Glutamatergic neuron (in vitro differentiated cells): ENCODE results near the gene NEU1. TPM values are rescaled to one million over a fixed set of nuclear protein-coding genes. Genes with fewer than 3 reads are reported as not detected.
"Not testable (repeated sequence)": the region's sequence is repeated elsewhere in the genome, so short reads cannot be mapped to it uniquely, and the experiment has no call there.

Experiments used
- DNase-seq: peaks from one replicate; pipeline ENCODE4 v3.0.0; 2022
- H3K27ac Mint-ChIP-seq: one replicate; pipeline ENCODE4 v1.8.0; 2020; ENCODE audit warnings: mild to moderate bottlenecking, mixed read lengths, inconsistent platforms; ENCODE audit not compliant: unreplicated experiment
- H3K27me3 Mint-ChIP-seq: one replicate; pipeline ENCODE4 v1.8.0; 2020; ENCODE audit warnings: mild to moderate bottlenecking, moderate library complexity, mixed read lengths, inconsistent platforms; ENCODE audit not compliant: unreplicated experiment
- H3K36me3 Mint-ChIP-seq: one replicate; pipeline ENCODE4 v1.8.0; 2020; ENCODE audit warnings: mild to moderate bottlenecking, mixed read lengths, inconsistent platforms; ENCODE audit not compliant: unreplicated experiment
- H3K4me1 Mint-ChIP-seq: one replicate; pipeline ENCODE4 v1.8.0; 2020; ENCODE audit warnings: mild to moderate bottlenecking, low read depth, mixed read lengths, inconsistent platforms; ENCODE audit not compliant: unreplicated experiment
- H3K4me3 Mint-ChIP-seq: one replicate; pipeline ENCODE4 v1.8.0; 2020; ENCODE audit warnings: mild to moderate bottlenecking, mixed read lengths, inconsistent platforms; ENCODE audit not compliant: unreplicated experiment
- H3K9me3 Mint-ChIP-seq: one replicate; pipeline ENCODE4 v1.8.0; 2020; ENCODE audit warnings: mild to moderate bottlenecking, moderate library complexity, mixed read lengths, inconsistent platforms; ENCODE audit not compliant: unreplicated experiment
- CTCF ChIP-seq: fragments of 200-600 bp; sonication (generic); IDR thresholded peaks from one replicate; pipeline ENCODE4 v1.5.0; 2021; ENCODE audit not compliant: partially characterized antibody, unreplicated experiment
- total RNA-seq: library from RNA; stranded (reverse); fragmentation: NEBNext Ultra II Directional; extraction: Animal tissue kit (Norgen Biotek cat#: 25700); gene quantifications from one replicate; pipeline ENCODE4 v1.2.1, GENCODE V29; 2021; ENCODE audit not compliant: unreplicated experiment

The NEU1 gene
- total RNA-seq, 1 donor from 2014 or later: 40.2 TPM

GRCh38 chr6:31907158-31907813, 44.7 kb upstream of the NEU1 start:
- no peak overlapping the region for H3K4me3 Mint-ChIP-seq
- peaks cover 9% of the 10 kb centered on the region for H3K9me3 Mint-ChIP-seq
- no peak for DNase-seq
- H3K27ac Mint-ChIP-seq: no peak overlapping the region
- no peaks in the 10 kb centered on the region for H3K36me3 Mint-ChIP-seq
- H3K4me1 Mint-ChIP-seq: peaks cover 3% of the 10 kb centered on the region
- no peak for TF ChIP-seq CTCF
- H3K27me3 Mint-ChIP-seq: peaks cover 10% of the 10 kb centered on the region

GRCh38 chr6:31906727-31907126, 44.1 kb upstream of the NEU1 start:
- not testable (repeated sequence) for H3K9me3 Mint-ChIP-seq, H3K27ac Mint-ChIP-seq, H3K36me3 Mint-ChIP-seq, H3K4me1 Mint-ChIP-seq, DNase-seq
- peaks cover 10% of the 10 kb centered on the region for H3K27me3 Mint-ChIP-seq
- H3K4me3 Mint-ChIP-seq: peak overlapping the region; percentile 28

- Mint-ChIP-seq H3K4me3 (peak overlapping the region; percentile 28), H3K4me1 (peaks cover 3% of the 10 kb centered on the region), H3K36me3 (no peaks in the 10 kb centered on the region), H3K9me3 (peaks cover 9% of the 10 kb centered on the region), H3K27ac (peak overlapping the region; percentile 46), H3K27me3 (peaks cover 10% of the 10 kb centered on the region)
- no peak for DNase-seq
- TF ChIP-seq CTCF: no peak
These were observed 43.5 kb upstream of the NEU1 start for GRCh38 chr6:31906122-31906521.

DNA sequence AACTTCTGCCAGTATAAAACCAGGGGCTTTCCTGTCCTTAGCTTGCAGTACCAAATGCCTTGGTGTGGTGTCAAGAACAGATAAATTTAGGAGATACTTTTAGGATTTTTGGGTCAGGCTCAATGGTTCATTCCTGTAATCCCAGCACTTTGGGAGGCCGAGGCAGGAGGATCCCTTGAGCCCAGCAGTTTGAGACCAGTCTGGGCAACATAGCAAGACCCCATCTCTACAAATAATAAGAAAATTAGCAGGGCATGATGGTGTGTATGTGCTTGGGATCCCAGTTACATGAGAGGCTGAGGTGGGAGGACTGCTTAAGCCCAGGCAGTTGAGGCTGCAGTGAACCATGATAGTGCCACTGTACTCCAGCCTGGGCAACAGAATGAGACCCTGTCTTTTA, 42.4 kb upstream of the NEU1 start:
- TF ChIP-seq CTCF: no peak
- Mint-ChIP-seq H3K9me3 (peaks cover 9% of the 10 kb centered on the region), H3K36me3 (no peaks in the 10 kb centered on the region), H3K4me3 (no peak overlapping the region), H3K27me3 (peaks cover 10% of the 10 kb centered on the region), H3K27ac (no peak overlapping the region), H3K4me1 (peaks cover 3% of the 10 kb centered on the region)
- DNase-seq: no peak

- no peak for TF ChIP-seq CTCF
- Mint-ChIP-seq H3K4me1 (peaks cover 3% of the 10 kb centered on the region), H3K4me3 (no peak overlapping the region)
These were observed 41.3 kb upstream of the NEU1 start for GRCh38 chr6:31903957-31904356.

More at GRCh38 chr6:31903957-31904356, 41.3 kb upstream of the NEU1 start:
- H3K27me3 Mint-ChIP-seq: peaks cover 10% of the 10 kb centered on the region
- H3K36me3 Mint-ChIP-seq: no peaks in the 10 kb centered on the region
- H3K9me3 Mint-ChIP-seq: peaks cover 9% of the 10 kb centered on the region
- H3K27ac Mint-ChIP-seq: no peak overlapping the region
- no peak for DNase-seq
